HepG2 (cell line): Measurements from ENCODE around the gene LRP1B. TPM values are rescaled to one million over a fixed set of nuclear protein-coding genes. Genes with fewer than 3 reads are reported as not detected.

ENCODE experiments used
- ATAC-seq: fragments of 200-7000 bp; cut with Tn5 transposase; 3 replicates; pipeline ENCODE4 v1.9.1; 2020; ENCODE audit warnings: mild to moderate bottlenecking, moderate library complexity
- BruUV-seq: library from RNA; stranded (reverse); fragments of 400-500 nt; replicated peaks from 2 replicates; lab custom pipeline; 2021; lab: Mats Ljungman, UMichigan
- CTCF ChIA-PET: fragments of 300-600 bp; formaldehyde crosslinking; extraction: SDS; loops from one replicate; lab custom pipeline; 2021; ENCODE audit warnings: low total read pairs, inconsistent platforms, low intra/inter-chr PET ratio; lab: Yijun Ruan, JAX
- POLR2A ChIA-PET: fragments of 350-600 bp; sonication (Branson Sonifier 250); formaldehyde crosslinking; loops from one replicate; lab custom pipeline; 2020; ENCODE audit warnings: antibody characterized with exemption, inconsistent platforms; lab: Yijun Ruan, JAX
- DNase-seq: peaks from one replicate; pipeline ENCODE4 v3.0.0-alpha.2; 2015; ENCODE audit warnings: low spot score
- FAIRE-seq: peaks from 3 replicates; lab custom pipeline; 2011; peaks lifted over from hg19 to GRCh38; lab: Jason Lieb, UNC
- H2AFZ ChIP-seq: one replicate; pipeline ENCODE4 v1.6.1; 2011; ENCODE audit warnings: low read length, inconsistent platforms
- H3K27ac ChIP-seq: fragments of 300-600 bp; 3 replicates; pipeline ENCODE4 v1.8.0; 2011; ENCODE audit warnings: mixed run types, mild to moderate bottlenecking, mixed read lengths, low read length, inconsistent platforms; ENCODE audit not compliant: insufficient read depth; ENCODE audit errors: extremely low read length
- H3K27me3 ChIP-seq, 2 experiments: fragments of 200-600 bp in 1 of 2; 2 replicates in 1 of 2; 3 replicates in 1 of 2; pipeline versions ENCODE4 v1.6.0 to v1.8.0; 2011; ENCODE audit warnings: low read length in 2 of 2, mild to moderate bottlenecking in 2 of 2, moderate library complexity in 2 of 2, inconsistent platforms in 1 of 2; ENCODE audit not compliant: insufficient read depth in 2 of 2, control insufficient read depth in 1 of 2
- H3K36me3 ChIP-seq, 2 experiments: fragments of 200-600 bp in 1 of 2; replicated peaks in 1 of 2; 2 replicates in 1 of 2; 3 replicates in 1 of 2; pipeline versions ENCODE4 v1.5.1 to v1.8.0; 2011; ENCODE audit warnings: low read length in 2 of 2, inconsistent platforms in 1 of 2; ENCODE audit not compliant: insufficient read depth in 2 of 2, control insufficient read depth in 1 of 2
- H3K4me1 ChIP-seq: 2 replicates; pipeline ENCODE4 v1.5.1; 2012; ENCODE audit warnings: low read length, inconsistent platforms; ENCODE audit not compliant: insufficient read depth
- H3K4me2 ChIP-seq: 2 replicates; pipeline ENCODE4 v1.6.0; 2011; ENCODE audit warnings: low read depth, low read length, inconsistent platforms
- H3K4me3 ChIP-seq, 3 experiments: fragments of 200-600 bp in 1 of 3; sonication (generic), shearing (Covaris generic) in 1 of 3; replicated peaks in 1 of 3; 2 replicates each; pipeline ENCODE4 v1.5.1; 2011 to 2016; ENCODE audit warnings: low read length in 3 of 3, inconsistent platforms in 2 of 3, low read depth in 2 of 3, mild to moderate bottlenecking in 2 of 3, control low read depth in 1 of 3, mixed read lengths in 1 of 3; ENCODE audit not compliant: insufficient read depth in 1 of 3
- H3K79me2 ChIP-seq: one replicate; pipeline ENCODE4 v1.6.1; 2011; ENCODE audit warnings: low read length, inconsistent platforms; ENCODE audit not compliant: insufficient read depth
- H3K9ac ChIP-seq: 2 replicates; pipeline ENCODE4 v1.6.0; 2011; ENCODE audit warnings: mild to moderate bottlenecking, low read depth, low read length, inconsistent platforms; ENCODE audit not compliant: insufficient read depth
- H3K9me3 ChIP-seq: 2 replicates; pipeline ENCODE4 v1.5.1; 2012; ENCODE audit warnings: mild to moderate bottlenecking, low read length
- H4K20me1 ChIP-seq: 2 replicates; pipeline ENCODE4 v1.6.0; 2011; ENCODE audit warnings: inconsistent platforms, mild to moderate bottlenecking, low read length, moderate library complexity; ENCODE audit not compliant: insufficient read depth
- ZIK1 ChIP-seq: sonication (generic); formaldehyde crosslinking; IDR thresholded peaks from 2 replicates; pipeline ENCODE4 v1.5.0; 2020; ENCODE audit warnings: mild to moderate bottlenecking, low read depth, missing genetic modification reagents, borderline replicate concordance
- WGBS: methylation state at CpG from one replicate; pipeline ENCODE4 v1.1.6; 2017; ENCODE audit warnings: low lambda C conversion rate; 5-methylcytosine and 5-hydroxymethylcytosine counted together
- in situ Hi-C: cut with HindIII; loops from 2 replicates; pipeline ENCODE4 v1.10.0; 2017; ENCODE audit warnings: low pct_unique_long_range_greater_than_20kb; ENCODE audit not compliant: extremely low pct_ligation_motif_present
- intact Hi-C: fragments of 100-400 bp; cut with micrococcal nuclease; formaldehyde crosslinking; loops from one replicate; pipeline ENCODE4 v1.10.0; 2022; ENCODE audit not compliant: unreplicated experiment
- polyA plus RNA-seq, 8 experiments: library from polyadenylated mRNA; depleted of rRNA in 3 of 8; stranded (reverse) in 7 of 8; unstranded in 1 of 8; fragments of >200 nt; fragmentation: Illumina TruSeq in 4 of 8; extraction: Trizol in 4 of 8; gene quantifications; 2 replicates each; pipeline versions ENCODE4 v1.2.1 to v1.2.3, GENCODE V29; 2011 to 2016; ENCODE audit warnings: low read depth in 4 of 8, missing spikeins in 1 of 8, mixed read lengths in 1 of 8; ENCODE audit not compliant: insufficient read depth in 1 of 8
- total RNA-seq, 5 experiments: library from RNA; depleted of rRNA; stranded (reverse); fragments of >200 nt; fragmentation: Illumina TruSeq; extraction: Trizol; gene quantifications; 2 replicates each; pipeline ENCODE4 v1.2.3, GENCODE V29; 2016; ENCODE audit warnings: low read depth in 1 of 5
- TF ChIP-seq, protein P1 (sequence below): sonication (generic); formaldehyde crosslinking; IDR thresholded peaks from 2 replicates; pipeline ENCODE4 v1.9.0; 2021; ENCODE audit warnings: mild to moderate bottlenecking, missing genetic modification reagents

The LRP1B gene
- total and polyA plus RNA-seq, 2 of the 13 experiments (the other 11 are each of a cell fraction or from before 2014, with no cell fraction given): 0.04 TPM; not detected in 1

DNA sequence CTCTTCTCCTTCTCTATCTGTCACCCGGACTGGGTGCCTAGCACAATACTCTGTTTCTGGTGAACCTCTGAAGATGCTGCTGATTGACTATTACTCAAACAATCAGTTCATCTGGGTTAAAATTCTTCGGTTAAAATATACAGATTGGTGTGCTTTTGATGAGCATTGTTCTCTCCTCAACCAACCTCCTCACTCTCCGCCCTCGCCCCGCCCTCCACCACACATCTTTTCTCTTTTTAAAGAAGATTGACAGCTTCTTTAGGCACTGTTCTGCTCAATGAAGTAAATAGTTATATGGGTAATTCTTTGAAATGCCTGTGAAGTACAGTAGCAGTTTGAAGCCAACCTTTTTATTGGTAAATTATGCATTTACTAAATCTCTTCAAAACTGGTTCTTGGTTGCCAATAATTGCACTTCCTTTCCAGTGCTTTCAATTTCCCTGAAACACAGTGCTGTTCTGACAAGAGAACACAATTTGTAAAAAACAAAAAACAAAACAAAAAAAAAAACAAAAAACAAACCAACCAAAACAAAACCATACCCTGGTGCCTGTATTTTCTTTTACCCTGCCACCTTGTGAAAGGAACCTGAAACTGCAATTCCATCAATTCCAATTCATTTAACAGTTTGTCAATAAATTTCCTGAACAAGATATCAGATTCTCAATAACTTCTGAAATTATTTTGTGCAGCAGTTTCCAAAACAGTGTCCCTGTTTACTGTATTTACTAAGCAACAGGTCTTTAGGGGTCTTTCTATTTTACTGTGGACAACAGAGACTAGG lies 188.6 kb downstream of the LRP1B start (continued):
- TF ChIP-seq, protein P1, sequence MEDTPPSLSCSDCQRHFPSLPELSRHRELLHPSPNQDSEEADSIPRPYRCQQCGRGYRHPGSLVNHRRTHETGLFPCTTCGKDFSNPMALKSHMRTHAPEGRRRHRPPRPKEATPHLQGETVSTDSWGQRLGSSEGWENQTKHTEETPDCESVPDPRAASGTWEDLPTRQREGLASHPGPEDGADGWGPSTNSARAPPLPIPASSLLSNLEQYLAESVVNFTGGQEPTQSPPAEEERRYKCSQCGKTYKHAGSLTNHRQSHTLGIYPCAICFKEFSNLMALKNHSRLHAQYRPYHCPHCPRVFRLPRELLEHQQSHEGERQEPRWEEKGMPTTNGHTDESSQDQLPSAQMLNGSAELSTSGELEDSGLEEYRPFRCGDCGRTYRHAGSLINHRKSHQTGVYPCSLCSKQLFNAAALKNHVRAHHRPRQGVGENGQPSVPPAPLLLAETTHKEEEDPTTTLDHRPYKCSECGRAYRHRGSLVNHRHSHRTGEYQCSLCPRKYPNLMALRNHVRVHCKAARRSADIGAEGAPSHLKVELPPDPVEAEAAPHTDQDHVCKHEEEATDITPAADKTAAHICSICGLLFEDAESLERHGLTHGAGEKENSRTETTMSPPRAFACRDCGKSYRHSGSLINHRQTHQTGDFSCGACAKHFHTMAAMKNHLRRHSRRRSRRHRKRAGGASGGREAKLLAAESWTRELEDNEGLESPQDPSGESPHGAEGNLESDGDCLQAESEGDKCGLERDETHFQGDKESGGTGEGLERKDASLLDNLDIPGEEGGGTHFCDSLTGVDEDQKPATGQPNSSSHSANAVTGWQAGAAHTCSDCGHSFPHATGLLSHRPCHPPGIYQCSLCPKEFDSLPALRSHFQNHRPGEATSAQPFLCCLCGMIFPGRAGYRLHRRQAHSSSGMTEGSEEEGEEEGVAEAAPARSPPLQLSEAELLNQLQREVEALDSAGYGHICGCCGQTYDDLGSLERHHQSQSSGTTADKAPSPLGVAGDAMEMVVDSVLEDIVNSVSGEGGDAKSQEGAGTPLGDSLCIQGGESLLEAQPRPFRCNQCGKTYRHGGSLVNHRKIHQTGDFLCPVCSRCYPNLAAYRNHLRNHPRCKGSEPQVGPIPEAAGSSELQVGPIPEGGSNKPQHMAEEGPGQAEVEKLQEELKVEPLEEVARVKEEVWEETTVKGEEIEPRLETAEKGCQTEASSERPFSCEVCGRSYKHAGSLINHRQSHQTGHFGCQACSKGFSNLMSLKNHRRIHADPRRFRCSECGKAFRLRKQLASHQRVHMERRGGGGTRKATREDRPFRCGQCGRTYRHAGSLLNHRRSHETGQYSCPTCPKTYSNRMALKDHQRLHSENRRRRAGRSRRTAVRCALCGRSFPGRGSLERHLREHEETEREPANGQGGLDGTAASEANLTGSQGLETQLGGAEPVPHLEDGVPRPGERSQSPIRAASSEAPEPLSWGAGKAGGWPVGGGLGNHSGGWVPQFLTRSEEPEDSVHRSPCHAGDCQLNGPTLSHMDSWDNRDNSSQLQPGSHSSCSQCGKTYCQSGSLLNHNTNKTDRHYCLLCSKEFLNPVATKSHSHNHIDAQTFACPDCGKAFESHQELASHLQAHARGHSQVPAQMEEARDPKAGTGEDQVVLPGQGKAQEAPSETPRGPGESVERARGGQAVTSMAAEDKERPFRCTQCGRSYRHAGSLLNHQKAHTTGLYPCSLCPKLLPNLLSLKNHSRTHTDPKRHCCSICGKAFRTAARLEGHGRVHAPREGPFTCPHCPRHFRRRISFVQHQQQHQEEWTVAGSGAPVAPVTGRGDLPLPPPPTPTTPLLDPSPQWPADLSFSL (CRISPR knock-in tag): no peak
- TF ChIP-seq, all 625 proteins: peak for 0

- no peaks in the 10 kb centered on the region for H3K27me3 ChIP-seq
- WGBS: 0% methylated on average over 1 of the region's 1 CpG
- ChIA-PET CTCF (no interaction called here), POLR2A (no interaction called here)
- FAIRE-seq: no peak
- in situ Hi-C loops: no loop called here
- no TSS peak for BruUV-seq
- TF ChIP-seq ZIK1 (CRISPR knock-in tag): no peak
- H3K27ac ChIP-seq: no peak overlapping the region
- intact Hi-C loops: no loop called here
- H3K79me2 ChIP-seq: no peaks in the 10 kb centered on the region
- H4K20me1 ChIP-seq: no peaks in the 10 kb centered on the region
- no peak overlapping the region for H3K4me2 ChIP-seq
- no peak for DNase-seq
- H2AFZ ChIP-seq: no peak overlapping the region
- no peaks in the 10 kb centered on the region for H3K9me3 ChIP-seq
- H3K4me1 ChIP-seq: no peaks in the 10 kb centered on the region
- ATAC-seq: no peak
- no peak overlapping the region for H3K4me3 ChIP-seq
- H3K9ac ChIP-seq: no peak overlapping the region
- H3K36me3 ChIP-seq: no peaks in the 10 kb centered on the region
Measured at GRCh38 chr2:141941210-141941714, 189.6 kb downstream of the LRP1B start.
